Dermis microvascular lymphatic vessel endothelial cell (primary cell): ENCODE measurements around the gene ANK3. TPM values are rescaled to one million over a fixed set of nuclear protein-coding genes. Genes with fewer than 3 reads are reported as not detected.

ENCODE experiments used
- DNase-seq, 2 donors: peaks; one replicate each; pipeline versions ENCODE4 v3.0.0 to v3.0.0-alpha.2; 2010; ENCODE audit warnings: low read depth in 2 of 2
- total RNA-seq: library from RNA; depleted of rRNA; stranded (reverse); fragments of >200 nt; gene quantifications from 2 replicates; pipeline ENCODE4 v1.2.1, GENCODE V29; 2014

ANK3 gene
- total RNA-seq, 1 donor from 2014 or later = 0.77 TPM

GRCh38 chr10:60377955-60378354, 11.7 kb downstream of the ANK3 start:
- DNase-seq = peak in 1 of 2 donors; percentile 8

DNA sequence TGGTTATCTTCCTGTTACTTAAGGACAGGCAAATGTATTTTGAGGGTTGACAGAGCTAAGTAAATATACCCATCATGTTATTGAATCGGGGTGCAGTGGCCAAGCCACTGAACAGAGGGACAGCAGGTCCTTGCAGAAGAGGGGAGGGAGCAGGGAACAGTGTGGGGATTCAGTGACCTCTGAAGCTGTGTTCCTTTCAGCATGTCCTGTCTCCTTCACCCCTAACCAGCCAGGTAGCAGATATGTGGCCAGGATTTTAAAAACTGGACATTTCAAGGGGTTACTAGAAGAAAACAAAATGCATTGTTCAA, 12.7 kb downstream of the ANK3 start:
- DNase-seq = no peak

DNA sequence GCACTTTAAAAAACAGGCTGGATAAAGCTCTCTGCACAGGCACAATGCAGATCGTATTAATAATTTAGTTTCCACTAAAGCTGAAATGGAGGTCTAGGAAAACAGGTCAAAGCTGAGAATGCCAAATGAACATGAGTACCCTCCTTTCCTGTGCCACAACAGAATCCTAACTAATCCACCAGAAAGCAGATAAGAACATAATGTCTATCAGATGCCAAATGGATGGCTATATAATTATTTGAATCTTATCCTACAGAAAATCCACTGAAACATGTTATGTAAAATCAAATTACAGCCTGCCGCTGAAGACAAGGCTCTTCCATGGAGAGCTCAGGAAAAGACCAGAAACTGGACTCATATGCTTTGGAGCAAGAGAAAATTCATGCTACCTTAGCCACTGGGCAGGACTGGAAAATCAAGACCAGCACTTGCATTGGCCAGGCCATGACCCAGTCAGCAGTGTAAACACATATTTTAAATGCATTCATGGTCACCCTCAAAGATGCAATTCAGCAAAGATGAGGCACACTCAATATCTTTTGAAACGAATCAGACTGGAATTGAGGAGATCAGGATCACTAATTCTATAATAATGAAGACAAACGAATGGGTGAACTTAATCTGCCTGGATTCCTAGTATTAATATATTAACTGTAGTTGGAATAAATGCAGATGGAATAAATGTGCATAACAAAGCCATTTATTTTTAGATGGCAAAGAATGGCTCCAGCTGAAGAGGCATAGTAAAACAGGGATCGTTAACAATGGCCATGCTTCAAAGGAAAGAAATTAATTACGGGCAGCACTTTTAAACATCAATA, 13.2 kb downstream of the ANK3 start:
- no peak for DNase-seq

- DNase-seq = no peak
Measured at GRCh38 chr10:60375293-60376004, 14.2 kb downstream of the ANK3 start.

DNA sequence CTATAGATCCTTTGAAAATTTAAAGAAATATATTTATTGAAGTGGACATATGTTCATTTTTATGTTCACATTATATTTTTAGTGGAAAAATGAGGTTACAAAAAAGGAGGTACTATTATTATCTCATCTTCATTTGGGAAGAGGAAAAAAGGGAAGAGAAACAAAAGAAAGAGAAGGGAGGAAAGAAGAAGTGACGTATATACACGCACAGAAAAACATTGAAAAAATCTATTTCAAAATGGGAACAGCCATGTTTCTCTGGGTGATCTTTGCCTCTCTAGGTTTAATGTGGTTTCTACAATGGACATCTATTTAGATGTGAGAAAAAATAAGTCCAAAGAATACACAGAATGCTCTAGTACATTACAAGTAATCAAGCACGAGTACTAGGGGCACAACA, 14.8 kb downstream of the ANK3 start:
- DNase-seq = no peak

DNA sequence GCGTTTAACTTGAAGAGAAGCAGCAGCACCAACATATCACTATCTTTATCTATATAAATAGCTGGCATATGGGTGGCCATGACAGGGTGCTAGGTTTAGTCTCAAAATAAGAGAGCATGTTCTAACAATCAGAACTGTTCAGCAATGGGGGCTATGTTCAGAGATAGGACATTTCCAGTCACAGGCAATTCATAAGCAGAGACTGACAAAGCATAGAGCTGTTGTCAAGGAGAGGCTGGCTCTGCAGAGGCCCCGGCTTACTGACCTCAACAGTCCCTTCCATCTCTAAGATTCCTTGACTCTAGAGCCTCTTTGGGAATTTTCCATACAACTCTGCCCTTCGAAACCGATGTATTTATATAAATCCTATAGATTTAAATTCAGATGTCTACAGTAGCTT, 17.2 kb downstream of the ANK3 start:
- DNase-seq = no peak

GRCh38 chr10:60369547-60369930, 20.1 kb downstream of the ANK3 start:
- no peak for DNase-seq

DNA sequence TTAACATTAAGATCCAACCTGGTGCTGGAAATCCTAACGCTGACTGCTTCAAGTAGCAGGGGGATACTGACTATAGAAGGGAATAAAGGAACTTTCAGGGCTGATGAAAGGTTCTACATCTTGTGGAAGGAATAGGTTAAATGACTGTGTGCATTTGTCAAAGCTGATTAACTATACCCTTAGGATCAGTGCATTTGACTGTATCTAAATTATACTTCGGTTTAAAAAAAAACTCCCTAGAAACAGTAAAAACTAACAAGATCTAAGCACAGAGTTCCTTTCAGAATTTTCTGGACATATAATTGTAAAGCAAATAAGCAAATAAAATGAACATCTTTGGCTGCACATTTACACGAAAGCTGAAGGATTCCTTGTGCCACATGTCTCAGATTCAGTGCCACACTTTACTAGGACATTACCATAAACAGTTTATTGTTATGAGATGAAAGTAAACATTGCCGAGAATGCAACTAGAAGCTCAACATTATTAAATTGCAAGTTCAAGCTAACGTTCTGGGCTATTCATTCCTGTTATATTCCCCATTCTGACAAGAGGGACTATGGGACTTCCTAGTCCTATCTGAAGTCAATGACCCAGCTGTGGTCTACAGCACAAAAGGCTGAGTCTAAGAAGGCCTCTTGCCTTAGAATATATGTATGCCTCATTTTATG, 20.7 kb downstream of the ANK3 start:
- no peak for DNase-seq

- DNase-seq = no peak
Measured at GRCh38 chr10:60367901-60368300, 21.8 kb downstream of the ANK3 start.

GRCh38 chr10:60367431-60367830, 22.2 kb downstream of the ANK3 start:
- no peak for DNase-seq

DNA sequence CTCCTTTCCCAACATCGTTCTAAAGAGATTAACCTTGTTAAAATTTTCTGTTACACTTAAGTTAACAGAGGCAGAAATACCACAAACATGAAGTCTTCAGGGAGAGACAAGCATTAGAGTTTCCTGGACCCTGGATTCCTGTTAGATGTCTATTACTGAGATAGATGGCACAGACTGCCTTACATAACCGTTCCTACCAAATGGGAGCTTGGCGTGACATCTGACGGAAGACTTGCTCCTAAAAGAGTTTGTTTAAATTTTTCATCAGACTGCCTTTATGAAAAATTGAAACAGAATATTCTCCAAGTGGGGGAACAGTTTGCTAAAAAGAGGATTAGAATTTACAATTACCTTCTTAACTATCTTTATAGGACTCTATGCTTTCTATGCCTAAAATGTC, 22.7 kb downstream of the ANK3 start:
- DNase-seq = no peak

GRCh38 chr10:60363187-60363586, 26.5 kb downstream of the ANK3 start:
- no peak for DNase-seq

DNA sequence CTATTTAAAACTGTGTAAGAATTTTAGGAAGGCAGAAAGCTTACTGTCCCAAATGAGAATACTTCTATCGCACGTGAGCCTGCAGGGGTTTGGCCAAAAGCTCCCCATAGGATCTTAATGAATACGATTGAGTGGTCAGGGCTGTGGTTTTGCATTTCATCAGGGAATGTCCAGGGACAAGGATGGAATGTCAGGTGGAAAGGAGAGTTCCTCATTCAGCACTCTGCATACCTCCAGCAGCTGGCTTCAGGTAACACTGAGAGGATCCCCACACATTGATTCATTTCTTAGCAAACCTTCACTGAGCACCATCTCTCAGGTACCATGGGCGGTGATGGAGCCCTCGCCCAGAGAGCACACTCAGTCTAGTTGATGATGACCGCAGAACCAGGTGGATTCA, 27.2 kb downstream of the ANK3 start:
- DNase-seq = no peak

DNA sequence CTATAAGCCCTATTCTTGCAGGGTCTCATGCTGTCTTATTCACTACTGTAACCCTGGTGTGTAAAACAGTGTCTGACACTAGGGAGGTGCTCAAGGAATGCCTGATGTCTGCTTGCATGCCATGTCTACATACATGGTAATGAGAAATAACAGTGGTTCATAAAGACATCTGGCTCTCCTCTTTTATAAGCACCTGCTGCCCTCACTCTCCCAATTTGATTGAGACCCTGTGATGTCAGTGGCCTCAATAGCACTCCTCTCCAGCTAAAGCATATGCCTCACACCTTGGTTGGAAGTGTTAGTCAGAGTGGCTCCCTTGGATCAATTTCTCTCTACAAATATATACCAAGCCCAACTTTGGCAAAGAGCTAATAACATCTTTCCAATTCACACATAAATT, 30.6 kb downstream of the ANK3 start:
- no peak for DNase-seq

GRCh38 chr10:60358282-60358681, 31.4 kb downstream of the ANK3 start:
- no peak for DNase-seq

DNA sequence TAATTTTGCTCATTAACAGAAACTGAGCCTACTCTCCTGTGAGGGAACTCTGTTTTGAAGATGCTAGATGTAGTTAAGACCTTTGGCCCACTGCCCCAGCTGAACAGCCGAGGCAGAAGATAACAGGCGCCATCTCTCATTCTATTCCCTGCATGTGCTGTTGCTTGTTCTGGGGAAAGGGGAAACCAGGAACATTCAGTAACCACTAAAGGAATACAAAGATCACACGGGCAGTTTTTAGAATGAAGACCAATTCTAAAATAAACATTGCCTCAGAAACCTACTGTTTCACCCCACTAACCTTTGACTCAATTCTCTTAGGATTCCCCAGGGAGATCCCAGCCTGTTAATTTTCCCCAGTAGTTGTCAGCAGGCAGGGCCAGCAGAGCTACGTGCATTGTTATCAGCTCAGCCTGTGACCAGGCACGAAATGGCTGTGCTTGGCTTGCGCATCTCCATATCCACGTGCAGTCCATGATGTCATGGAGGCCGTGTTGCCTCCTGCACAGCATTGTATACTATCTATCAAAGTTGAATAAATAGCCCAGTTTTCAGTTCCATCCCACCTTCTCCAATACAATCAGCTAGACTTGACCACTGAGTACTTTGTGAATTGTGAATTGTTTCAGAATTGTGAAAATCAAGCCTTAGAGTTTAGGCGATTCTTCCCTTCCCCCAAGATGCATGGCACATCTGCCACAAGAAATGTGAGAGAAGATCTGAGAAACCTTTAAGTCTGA, 36.0 kb downstream of the ANK3 start:
- DNase-seq = peak; percentile 9 to 12

DNA sequence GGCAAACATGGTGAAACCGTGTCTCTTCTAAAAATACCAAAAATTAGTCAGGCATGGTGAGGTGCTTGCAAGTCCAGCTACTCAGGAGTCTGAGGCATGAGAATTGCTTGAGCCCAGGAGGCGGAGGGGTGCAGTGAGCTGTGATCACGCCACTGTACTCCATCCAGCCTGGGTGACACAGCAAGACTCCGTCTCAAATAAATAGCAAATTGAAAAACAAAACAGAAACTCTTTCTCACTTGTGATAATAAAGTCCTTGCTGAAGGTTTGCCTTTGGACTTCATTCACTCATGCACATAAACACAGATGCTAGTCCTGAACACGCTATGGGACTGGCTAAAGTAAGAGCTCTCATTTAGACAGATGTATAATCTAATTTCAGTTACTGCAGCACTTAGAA, 37.6 kb downstream of the ANK3 start:
- no peak for DNase-seq

DNA sequence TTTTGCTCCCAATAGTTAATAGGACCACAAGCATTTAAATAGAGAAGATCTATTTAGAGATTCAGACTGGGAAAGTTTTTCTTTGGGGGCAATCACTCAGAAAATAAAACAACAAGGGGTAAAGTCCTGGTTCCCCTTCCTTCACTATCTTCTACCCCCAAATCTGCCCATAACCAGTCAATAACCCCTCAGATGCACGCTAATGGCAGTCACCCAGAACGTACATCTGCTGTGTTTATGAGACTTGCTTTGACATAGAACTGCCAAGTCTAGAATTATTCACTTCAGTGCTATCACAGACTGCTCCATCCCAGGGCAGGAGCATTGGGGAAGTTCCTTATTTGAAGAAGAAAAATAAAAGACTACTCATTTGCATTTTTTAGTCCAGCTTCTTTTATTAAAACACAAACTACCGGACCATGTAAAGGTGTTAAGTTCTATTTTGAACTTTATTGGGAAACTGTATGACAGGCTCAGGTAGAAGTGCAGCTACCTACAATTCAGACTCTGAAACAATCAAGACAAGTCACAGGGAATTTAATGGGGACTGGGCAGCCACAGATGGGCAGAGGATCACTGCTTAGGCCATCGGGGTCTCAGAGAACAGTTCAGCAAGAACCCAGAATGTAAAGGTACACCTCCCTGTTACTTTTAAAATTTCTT, 38.4 kb downstream of the ANK3 start:
- no peak for DNase-seq

- DNase-seq = no peak
Measured at GRCh38 chr10:60350400-60350799, 39.3 kb downstream of the ANK3 start.

DNA sequence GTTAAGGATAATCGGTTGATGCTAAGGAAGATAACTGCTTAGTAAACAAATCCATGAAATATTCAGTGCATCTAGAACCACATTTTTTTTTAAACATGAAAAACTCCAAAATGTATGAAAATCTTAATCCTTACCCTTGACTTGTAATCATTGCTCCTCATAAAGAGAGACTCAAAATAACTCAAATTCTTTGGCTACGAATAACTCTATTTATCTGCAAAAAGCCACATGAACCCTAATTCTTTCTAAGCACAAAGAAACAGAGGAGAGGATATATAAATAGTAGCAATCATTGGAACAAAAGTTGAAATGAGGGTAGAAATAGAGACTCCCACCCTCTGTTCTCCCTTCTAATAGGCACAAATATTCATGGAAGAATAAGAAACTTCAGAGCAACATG, 40.2 kb downstream of the ANK3 start:
- no peak for DNase-seq

GRCh38 chr10:60348982-60349381, 40.7 kb downstream of the ANK3 start:
- DNase-seq = no peak

DNA sequence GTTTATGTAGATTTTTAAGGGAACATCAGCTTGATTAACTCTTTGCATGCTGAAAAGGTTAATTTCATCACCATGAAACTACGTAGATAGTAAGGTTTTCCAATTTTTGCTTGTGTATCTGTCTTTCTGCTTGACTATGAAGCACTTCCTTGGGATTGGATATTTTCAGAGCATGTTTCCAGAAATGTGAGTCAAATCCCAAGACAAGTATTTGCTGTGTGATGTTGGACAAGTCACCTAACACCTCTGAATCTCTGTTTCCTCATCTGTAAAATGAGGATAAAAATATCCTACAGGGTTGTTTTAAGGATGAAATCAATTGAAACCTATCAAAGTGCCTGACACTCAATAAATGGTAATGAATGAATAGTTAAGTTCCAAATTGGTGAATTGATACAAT, 42.4 kb downstream of the ANK3 start:
- DNase-seq = no peak
